A673 (cell line): Measurements from ENCODE around the gene CNTN5.

Experiments used
- CTCF ChIP-seq: fragments of 300-800, 200-600 bp; sonication (generic); conservative IDR thresholded peaks from 2 replicates; pipeline ENCODE4 v1.5.1; 2017; ENCODE audit warnings: low read depth, mild to moderate bottlenecking, antibody characterized with exemption, low read length, moderate library complexity, mixed read lengths
- EZH2 ChIP-seq: fragments of 200-600 bp; sonication (generic); IDR thresholded peaks from 2 replicates; pipeline ENCODE4 v1.6.1; 2017; ENCODE audit warnings: borderline replicate concordance, low read depth, mild to moderate bottlenecking, mixed read lengths, antibody characterized with exemption, low read length; ENCODE audit not compliant: poor library complexity, severe bottlenecking

GRCh38 chr11:100315946-100316345 is 1295.2 kb downstream of the CNTN5 start:
- TF ChIP-seq CTCF: no peak
- no peak for TF ChIP-seq EZH2
